K562 (cell line): Measurements from ENCODE around the gene BEST2. TPM values are rescaled to one million over a fixed set of nuclear protein-coding genes. Genes with fewer than 3 reads are reported as not detected.
A peak's percentile ranks its signal among the peaks of the same experiment; 100 is the strongest.

Experiments used
- ASH1L ChIP-seq: fragments of 450-650 bp; IDR thresholded peaks from 2 replicates; pipeline ENCODE4 v1.6.1; 2018; ENCODE audit warnings: borderline replicate concordance, mild to moderate bottlenecking, low read depth; ENCODE audit not compliant: partially characterized antibody
- BHLHE40 ChIP-seq: IDR thresholded peaks from 2 replicates; pipeline ENCODE4 v1.6.1; 2011; ENCODE audit warnings: low read length, improper control_type of control experiment
- ETV5 ChIP-seq: sonication (generic); formaldehyde crosslinking; IDR thresholded peaks from 2 replicates; pipeline ENCODE4 v1.4.0; 2020; ENCODE audit warnings: low read depth, mild to moderate bottlenecking, missing genetic modification reagents
- MED1 ChIP-seq: sonication (generic); formaldehyde crosslinking; IDR thresholded peaks from 2 replicates; pipeline ENCODE4 v1.8.1; 2023; ENCODE audit warnings: missing genetic modification reagents, borderline replicate concordance
- MTA1 ChIP-seq: fragments of 450-650 bp; IDR thresholded peaks from 2 replicates; pipeline ENCODE4 v1.6.1; 2017; ENCODE audit warnings: borderline replicate concordance
- MYC ChIP-seq, 2 experiments: fragments of 250-450 bp in 1 of 2; sonication (Bioruptor Pico) in 1 of 2; IDR thresholded peaks; 2 replicates each; pipeline versions ENCODE4 v1.5.1 to v1.6.1; 2012 to 2021; ENCODE audit warnings: low read depth in 2 of 2, borderline replicate concordance in 1 of 2, improper control_type of control experiment in 1 of 2, low read length in 1 of 2, mild to moderate bottlenecking in 1 of 2, moderate library complexity in 1 of 2
- RHOXF2B ChIP-seq: fragments of 250-450 bp; sonication (Bioruptor Pico); conservative IDR thresholded peaks from 2 replicates; pipeline ENCODE4 v1.5.1; 2021
- SP1 ChIP-seq: sonication (generic); formaldehyde crosslinking; IDR thresholded peaks from 2 replicates; pipeline ENCODE4 v1.8.1; 2022; ENCODE audit warnings: mild to moderate bottlenecking, missing genetic modification reagents
- SRSF3 ChIP-seq: fragments of 200-400 bp; formaldehyde crosslinking; IDR thresholded peaks from 2 replicates; pipeline ENCODE4 v1.6.1; 2016; ENCODE audit warnings: mild to moderate bottlenecking, low read length, moderate library complexity; ENCODE audit not compliant: insufficient read depth
- ZNF253 ChIP-seq: fragments of 250-450 bp; sonication (Bioruptor Pico); conservative IDR thresholded peaks from 2 replicates; pipeline ENCODE4 v1.6.1; 2021; ENCODE audit warnings: mild to moderate bottlenecking
- ZNF507 ChIP-seq: conservative IDR thresholded peaks from 2 replicates; pipeline ENCODE4 v1.6.1; 2017; ENCODE audit warnings: missing genetic modification characterization, missing compliant biosample characterization
- ZNF696 ChIP-seq: fragments of 250-450 bp; sonication (Bioruptor Pico); conservative IDR thresholded peaks from 2 replicates; pipeline ENCODE4 v1.4.0; 2020; ENCODE audit warnings: mild to moderate bottlenecking, moderate library complexity
- polyA plus RNA-seq, 8 experiments: library from polyadenylated mRNA; depleted of rRNA in 4 of 8; stranded (reverse) in 5 of 8; unstranded in 3 of 8; fragments of >200 nt; fragmentation: Nextera tagmentation in 2 of 8; fragmentation: Illumina TruSeq in 1 of 8; extraction: Ambion mirVana in 2 of 8; extraction: Trizol in 1 of 8; gene quantifications; 2 replicates each; pipeline versions ENCODE4 v1.2.1 to v1.2.3, GENCODE V29; 2011 to 2014; ENCODE audit warnings: inconsistent platforms in 1 of 8, missing spikeins in 1 of 8
- total RNA-seq, 7 experiments: library from RNA; depleted of rRNA in 6 of 7; stranded (reverse); fragments of >200 nt in 6 of 7; fragmentation: Illumina TruSeq in 2 of 7; extraction: Trizol in 2 of 7; gene quantifications; 2 replicates each; pipeline versions ENCODE4 v1.2.1 to v1.2.3, GENCODE V29; 2011 to 2021; ENCODE audit warnings: low replicate concordance in 1 of 7
- TF ChIP-seq, protein P1 (sequence below), 2 experiments: fragments of 200-800 bp in 1 of 2; sonication (Bioruptor generic) in 1 of 2; sonication (generic) in 1 of 2; formaldehyde crosslinking in 1 of 2; IDR thresholded peaks in 1 of 2; conservative IDR thresholded peaks in 1 of 2; 2 replicates each; pipeline versions ENCODE4 v1.5.0 to v1.6.1; 2016 to 2020; ENCODE audit warnings: missing compliant biosample characterization in 1 of 2, missing genetic modification characterization in 1 of 2, missing genetic modification reagents in 1 of 2
- TF ChIP-seq, protein P2 (sequence below): fragments of 450-650 bp; IDR thresholded peaks from 2 replicates; pipeline ENCODE4 v1.6.1; 2016
- TF ChIP-seq, protein P3 (sequence below): fragments of 250-450 bp; sonication (Bioruptor Pico); IDR thresholded peaks from 2 replicates; pipeline ENCODE4 v1.4.0; 2020; ENCODE audit warnings: mild to moderate bottlenecking

The BEST2 gene
- total and polyA plus RNA-seq, 9 of the 15 experiments (the other 6 are each of a cell fraction or from before 2014, with no cell fraction given) = not detected

DNA sequence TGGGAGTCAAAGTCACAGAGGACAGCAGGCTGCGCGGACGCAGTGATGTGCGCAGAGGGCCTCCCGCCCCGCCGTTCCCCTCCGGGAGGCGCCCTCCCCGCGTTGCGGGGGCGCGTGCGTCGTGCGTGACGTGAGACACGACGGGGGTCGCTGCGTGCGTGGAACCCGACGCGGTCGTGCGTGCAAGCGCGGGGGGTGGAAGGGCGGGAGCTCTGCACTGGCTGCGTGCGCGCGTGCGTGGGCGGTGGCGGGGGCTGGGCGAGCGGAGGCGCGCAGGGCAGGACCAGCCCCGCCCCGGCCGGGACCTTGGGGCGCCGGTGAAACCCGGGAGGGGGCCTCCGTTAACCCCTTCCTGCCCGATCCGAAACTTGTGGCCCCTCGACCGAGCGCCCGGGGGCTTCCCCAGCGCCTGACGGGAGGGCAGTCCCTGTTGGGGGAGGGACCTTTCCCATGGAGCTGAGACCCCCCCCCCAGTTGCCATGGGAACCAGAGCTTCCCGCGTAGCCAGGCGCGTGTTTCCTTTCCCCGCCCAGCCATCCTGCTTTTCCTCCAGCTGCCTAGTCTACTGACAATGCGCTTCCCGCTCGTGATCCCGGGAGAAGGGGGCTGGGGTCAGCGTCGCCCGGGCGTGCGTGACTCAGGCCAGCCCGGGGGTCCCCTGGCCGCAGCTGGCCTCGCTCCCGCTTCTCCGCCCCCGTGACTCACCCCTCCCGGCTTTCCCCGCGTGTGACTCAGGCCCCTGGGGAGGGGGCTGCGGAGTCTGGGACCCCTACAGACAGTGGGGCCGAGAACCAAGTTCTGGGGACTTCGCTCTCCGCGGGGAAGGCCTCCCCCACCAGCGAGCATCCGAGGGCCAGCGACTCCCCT lies 31.1 kb downstream of the BEST2 start (continued):
- peak; percentile 93 for TF ChIP-seq MTA1
- peak; percentile 53; the same call in 1 of the 2 replicates for TF ChIP-seq MED1 (CRISPR knock-in tag)
- no peak for TF ChIP-seq ZNF253
- TF ChIP-seq BHLHE40 = peak; percentile 82
- TF ChIP-seq ZNF507 (tag) = no peak
- TF ChIP-seq, protein P1, sequence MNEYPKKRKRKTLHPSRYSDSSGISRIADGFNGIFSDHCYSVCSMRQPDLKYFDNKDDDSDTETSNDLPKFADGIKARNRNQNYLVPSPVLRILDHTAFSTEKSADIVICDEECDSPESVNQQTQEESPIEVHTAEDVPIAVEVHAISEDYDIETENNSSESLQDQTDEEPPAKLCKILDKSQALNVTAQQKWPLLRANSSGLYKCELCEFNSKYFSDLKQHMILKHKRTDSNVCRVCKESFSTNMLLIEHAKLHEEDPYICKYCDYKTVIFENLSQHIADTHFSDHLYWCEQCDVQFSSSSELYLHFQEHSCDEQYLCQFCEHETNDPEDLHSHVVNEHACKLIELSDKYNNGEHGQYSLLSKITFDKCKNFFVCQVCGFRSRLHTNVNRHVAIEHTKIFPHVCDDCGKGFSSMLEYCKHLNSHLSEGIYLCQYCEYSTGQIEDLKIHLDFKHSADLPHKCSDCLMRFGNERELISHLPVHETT (CRISPR knock-in tag; conservative IDR thresholded peaks at IDR 0.05 in 1 of 2, IDR thresholded peaks at IDR 0.05 in 1 of 2) = peak in 1 of 2 experiments; percentile 85; a peak in 2 of 4 replicates
- no peak for TF ChIP-seq ASH1L
- peak; percentile 69 for TF ChIP-seq SP1 (CRISPR knock-in tag)
- TF ChIP-seq MYC (IDR thresholded peaks at IDR 0.05; ENCODE audit: low read depth, low read length) = peak; percentile 76
- TF ChIP-seq MYC (CRISPR knock-in tag; IDR thresholded peaks at IDR 0.05; ENCODE audit: borderline replicate concordance, low read depth) = no peak
- TF ChIP-seq, protein P2, sequence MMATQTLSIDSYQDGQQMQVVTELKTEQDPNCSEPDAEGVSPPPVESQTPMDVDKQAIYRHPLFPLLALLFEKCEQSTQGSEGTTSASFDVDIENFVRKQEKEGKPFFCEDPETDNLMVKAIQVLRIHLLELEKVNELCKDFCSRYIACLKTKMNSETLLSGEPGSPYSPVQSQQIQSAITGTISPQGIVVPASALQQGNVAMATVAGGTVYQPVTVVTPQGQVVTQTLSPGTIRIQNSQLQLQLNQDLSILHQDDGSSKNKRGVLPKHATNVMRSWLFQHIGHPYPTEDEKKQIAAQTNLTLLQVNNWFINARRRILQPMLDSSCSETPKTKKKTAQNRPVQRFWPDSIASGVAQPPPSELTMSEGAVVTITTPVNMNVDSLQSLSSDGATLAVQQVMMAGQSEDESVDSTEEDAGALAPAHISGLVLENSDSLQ = 0 out of 2 replicates have a peak, but pooled peaks have one; percentile 43
- TF ChIP-seq RHOXF2B = no peak
- TF ChIP-seq, protein P3, sequence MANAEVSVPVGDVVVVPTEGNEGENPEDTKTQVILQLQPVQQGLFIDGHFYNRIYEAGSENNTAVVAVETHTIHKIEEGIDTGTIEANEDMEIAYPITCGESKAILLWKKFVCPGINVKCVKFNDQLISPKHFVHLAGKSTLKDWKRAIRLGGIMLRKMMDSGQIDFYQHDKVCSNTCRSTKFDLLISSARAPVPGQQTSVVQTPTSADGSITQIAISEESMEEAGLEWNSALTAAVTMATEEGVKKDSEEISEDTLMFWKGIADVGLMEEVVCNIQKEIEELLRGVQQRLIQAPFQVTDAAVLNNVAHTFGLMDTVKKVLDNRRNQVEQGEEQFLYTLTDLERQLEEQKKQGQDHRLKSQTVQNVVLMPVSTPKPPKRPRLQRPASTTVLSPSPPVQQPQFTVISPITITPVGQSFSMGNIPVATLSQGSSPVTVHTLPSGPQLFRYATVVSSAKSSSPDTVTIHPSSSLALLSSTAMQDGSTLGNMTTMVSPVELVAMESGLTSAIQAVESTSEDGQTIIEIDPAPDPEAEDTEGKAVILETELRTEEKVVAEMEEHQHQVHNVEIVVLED (CRISPR knock-in tag) = peak; percentile 99
- peak; percentile 54 for TF ChIP-seq ETV5
- TF ChIP-seq ZNF696 = no peak
- no peak for TF ChIP-seq SRSF3
